Stomach smooth muscle (tissue), 2 donors: ENCODE results near the gene PDE5A.
"Not testable (repeated sequence)": the region's sequence is repeated elsewhere in the genome, so short reads cannot be mapped to it uniquely, and the experiment has no call there.

Source experiments
- H3K27ac ChIP-seq: one replicate; pipeline ENCODE4 v1.7.0; 2013; ENCODE audit warnings: mild to moderate bottlenecking, low read length, inconsistent platforms
- H3K27me3 ChIP-seq, 2 donors: one replicate each; pipeline ENCODE4 v1.7.0; 2013; ENCODE audit warnings: low read length in 2 of 2; ENCODE audit not compliant: insufficient read depth in 2 of 2, control insufficient read depth in 1 of 2
- H3K36me3 ChIP-seq, 2 donors: one replicate each; pipeline ENCODE4 v1.7.0; 2013; ENCODE audit warnings: low read length in 2 of 2; ENCODE audit not compliant: control insufficient read depth in 2 of 2, insufficient read depth in 2 of 2
- H3K4me1 ChIP-seq: one replicate; pipeline ENCODE4 v1.7.0; 2013; ENCODE audit warnings: low read length; ENCODE audit not compliant: control insufficient read depth, insufficient read depth
- H3K4me3 ChIP-seq, 2 donors: one replicate each; pipeline ENCODE4 v1.7.0; 2013; ENCODE audit warnings: low read length in 2 of 2
- H3K9ac ChIP-seq, 2 donors: one replicate each; pipeline ENCODE4 v1.7.0; 2013; ENCODE audit warnings: low read length in 2 of 2, mild to moderate bottlenecking in 1 of 2
- H3K9me3 ChIP-seq, 2 donors: one replicate each; pipeline ENCODE4 v1.7.0; 2013; ENCODE audit warnings: low read length in 2 of 2; ENCODE audit not compliant: control insufficient read depth in 2 of 2
- donor health status: healthy.
- donor health status: Pancreatic carcinoma.

Gene PDE5A

GRCh38 chr4:119477412-119478053, 151.1 kb downstream of the PDE5A start:
- H3K9me3 ChIP-seq, result no peaks in the 10 kb centered on the region
- no peaks in the 10 kb centered on the region for H3K27me3 ChIP-seq
- H3K4me1 ChIP-seq, result no peaks in the 10 kb centered on the region
- peaks cover 10 to 13% of the 10 kb centered on the region in 2 donors for H3K36me3 ChIP-seq
- H3K27ac ChIP-seq, result no peak overlapping the region
- H3K9ac ChIP-seq, result no peak overlapping the region
- no peak overlapping the region for H3K4me3 ChIP-seq

GRCh38 chr4:119471259-119471658, 157.3 kb downstream of the PDE5A start:
- no peak overlapping the region for H3K27ac ChIP-seq
- H3K9ac ChIP-seq, result no peak overlapping the region
- peaks cover 0 to 8% of the 10 kb centered on the region in 2 donors for H3K36me3 ChIP-seq
- H3K27me3 ChIP-seq, result no peaks in the 10 kb centered on the region
- H3K4me3 ChIP-seq, result no peak overlapping the region
- no peaks in the 10 kb centered on the region for H3K9me3 ChIP-seq
- H3K4me1 ChIP-seq, result no peaks in the 10 kb centered on the region

GRCh38 chr4:119470737-119471063, 157.9 kb downstream of the PDE5A start:
- not testable (repeated sequence) for H3K36me3 ChIP-seq, H3K27me3 ChIP-seq, H3K9me3 ChIP-seq, H3K9ac ChIP-seq, H3K4me1 ChIP-seq, H3K27ac ChIP-seq, H3K4me3 ChIP-seq

- not testable (repeated sequence) for H3K4me1 ChIP-seq, H3K9ac ChIP-seq, H3K9me3 ChIP-seq, H3K27me3 ChIP-seq, H3K4me3 ChIP-seq, H3K36me3 ChIP-seq, H3K27ac ChIP-seq
Measured at GRCh38 chr4:119470021-119470736, 158.4 kb downstream of the PDE5A start.

GRCh38 chr4:119469039-119469438, 159.6 kb downstream of the PDE5A start:
- not testable (repeated sequence) for H3K9me3 ChIP-seq, H3K27me3 ChIP-seq, H3K4me3 ChIP-seq, H3K36me3 ChIP-seq, H3K9ac ChIP-seq, H3K27ac ChIP-seq, H3K4me1 ChIP-seq

- H3K27ac ChIP-seq, H3K9me3 ChIP-seq, H3K36me3 ChIP-seq, H3K27me3 ChIP-seq, H3K4me1 ChIP-seq, H3K9ac ChIP-seq, H3K4me3 ChIP-seq: not testable (repeated sequence)
Measured at GRCh38 chr4:119462733-119463132, 165.9 kb downstream of the PDE5A start.

GRCh38 chr4:119455734-119456133, 172.9 kb downstream of the PDE5A start:
- not testable (repeated sequence) for H3K27ac ChIP-seq, H3K4me1 ChIP-seq, H3K36me3 ChIP-seq, H3K9ac ChIP-seq, H3K9me3 ChIP-seq, H3K27me3 ChIP-seq
- H3K4me3 ChIP-seq, result peak overlapping the region in 1 of 2 donors; percentile 52

- not testable (repeated sequence) for H3K27me3 ChIP-seq, H3K36me3 ChIP-seq, H3K4me1 ChIP-seq, H3K9me3 ChIP-seq
- Histone ChIP-seq H3K4me3 (peak overlapping the region; percentile 62 to 78), H3K9ac (peak overlapping the region; percentile 77 to 85), H3K27ac (peak overlapping the region; percentile 95)
Measured at GRCh38 chr4:119454491-119455270, 173.9 kb downstream of the PDE5A start.

GRCh38 chr4:119454151-119454490, 174.5 kb downstream of the PDE5A start:
- not testable (repeated sequence) for H3K9me3 ChIP-seq, H3K36me3 ChIP-seq, H3K27me3 ChIP-seq, H3K4me1 ChIP-seq
- Histone ChIP-seq H3K4me3 (peak overlapping the region; percentile 57 to 78), H3K9ac (peak overlapping the region; percentile 77 to 85), H3K27ac (peak overlapping the region; percentile 95)

- H3K9ac ChIP-seq, H3K4me3 ChIP-seq, H3K9me3 ChIP-seq, H3K36me3 ChIP-seq, H3K4me1 ChIP-seq, H3K27me3 ChIP-seq, H3K27ac ChIP-seq: not testable (repeated sequence)
Measured at GRCh38 chr4:119453286-119453685, 175.3 kb downstream of the PDE5A start.

GRCh38 chr4:119449851-119450250, 178.8 kb downstream of the PDE5A start:
- H3K4me3 ChIP-seq, H3K36me3 ChIP-seq, H3K4me1 ChIP-seq, H3K27ac ChIP-seq, H3K9ac ChIP-seq, H3K9me3 ChIP-seq, H3K27me3 ChIP-seq: not testable (repeated sequence)
